MM.1S (cell line): ENCODE data around the gene PRR36.

Experiments used
- CTCF ChIP-seq: fragments of 300-600 bp; sonication (generic); IDR thresholded peaks from 2 replicates; pipeline ENCODE4 v1.5.1; 2016; ENCODE audit warnings: antibody characterized with exemption, low read length, mixed read lengths
- EZH2 ChIP-seq: fragments of 300-600 bp; sonication (generic); optimal IDR thresholded peaks from 2 replicates; pipeline ENCODE3; 2017; ENCODE audit warnings: low read depth, mild to moderate bottlenecking, antibody characterized with exemption, low read length, mixed read lengths

DNA sequence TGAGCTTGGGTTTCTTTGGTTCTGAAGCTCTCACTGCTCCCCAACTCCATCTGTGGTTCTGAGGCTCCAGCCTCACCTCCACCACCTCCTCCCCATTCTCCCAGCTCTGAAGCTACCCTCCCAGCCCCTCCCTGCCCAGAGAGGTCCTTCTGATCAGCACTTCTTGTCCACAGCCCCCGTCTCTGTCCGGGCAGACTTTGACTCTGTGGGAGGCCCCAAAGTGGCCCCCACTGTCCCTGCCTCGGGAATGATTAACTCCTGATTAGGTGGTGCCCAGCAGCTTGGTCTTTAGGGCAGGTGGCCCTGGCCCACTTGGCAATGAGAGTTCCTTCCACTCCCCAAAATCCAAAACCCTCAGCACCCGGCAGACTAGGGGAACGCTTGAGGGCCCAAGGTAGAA lies 29.8 kb downstream of the PRR36 start:
- TF ChIP-seq CTCF (no peak), EZH2 (no peak)
